ENCODE measurements around the gene ARL6IP1. TPM values are rescaled to one million over a fixed set of nuclear protein-coding genes. Genes with fewer than 3 reads are reported as not detected.
"Not testable (repeated sequence)": the region's sequence is repeated elsewhere in the genome, so short reads cannot be mapped to it uniquely, and the experiment has no call there.

ARL6IP1 gene
- total RNA-seq, 1 experiment from 2014 or later, result 119 TPM

DNA sequence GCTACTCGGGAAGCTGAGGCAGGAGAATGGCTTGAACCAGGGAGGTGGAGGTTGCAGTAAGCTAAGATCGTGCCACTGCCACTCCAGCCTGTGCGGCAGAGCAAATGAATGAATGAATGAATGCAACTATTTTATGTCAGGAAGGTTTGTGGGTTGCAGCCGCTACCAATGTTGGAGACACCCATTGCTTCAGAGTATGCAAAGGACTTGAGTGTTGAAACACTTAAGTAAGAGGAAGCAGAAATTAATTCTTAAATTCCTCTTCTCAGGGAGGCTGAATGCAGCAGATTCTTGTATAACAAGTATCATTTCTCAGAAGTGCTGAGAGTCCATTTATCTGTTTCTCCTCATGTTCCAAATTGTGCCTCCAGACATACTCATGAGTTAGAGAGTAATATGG lies 26.7 kb downstream of the ARL6IP1 start:
- in situ Hi-C loops (cut with HindIII; ENCODE audit: low sequenced_read_pairs); DNase-seq (ENCODE audit: low spot score): not testable (repeated sequence)

DNA sequence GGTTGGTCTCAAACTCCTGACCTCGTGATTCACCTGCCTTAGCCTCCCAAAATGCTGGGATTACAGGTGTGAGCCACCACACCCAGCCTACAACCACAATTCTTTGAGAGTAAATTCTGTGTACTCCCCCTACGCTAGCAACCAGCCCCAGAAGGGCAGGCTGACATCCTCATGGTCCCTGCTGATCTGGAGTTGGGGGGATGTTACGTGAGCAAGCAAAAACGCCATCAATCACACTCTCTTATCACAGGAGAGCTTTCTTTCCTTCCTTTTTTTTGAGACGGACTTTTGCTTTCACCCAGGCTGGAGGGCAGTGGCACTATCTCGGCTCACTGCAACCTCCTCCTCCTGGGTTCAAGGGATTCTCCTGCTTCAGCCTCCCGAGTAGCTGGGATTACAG lies 29.2 kb downstream of the ARL6IP1 start:
- in situ Hi-C loops (cut with HindIII; ENCODE audit: low sequenced_read_pairs); DNase-seq (ENCODE audit: low spot score): not testable (repeated sequence)

DNA sequence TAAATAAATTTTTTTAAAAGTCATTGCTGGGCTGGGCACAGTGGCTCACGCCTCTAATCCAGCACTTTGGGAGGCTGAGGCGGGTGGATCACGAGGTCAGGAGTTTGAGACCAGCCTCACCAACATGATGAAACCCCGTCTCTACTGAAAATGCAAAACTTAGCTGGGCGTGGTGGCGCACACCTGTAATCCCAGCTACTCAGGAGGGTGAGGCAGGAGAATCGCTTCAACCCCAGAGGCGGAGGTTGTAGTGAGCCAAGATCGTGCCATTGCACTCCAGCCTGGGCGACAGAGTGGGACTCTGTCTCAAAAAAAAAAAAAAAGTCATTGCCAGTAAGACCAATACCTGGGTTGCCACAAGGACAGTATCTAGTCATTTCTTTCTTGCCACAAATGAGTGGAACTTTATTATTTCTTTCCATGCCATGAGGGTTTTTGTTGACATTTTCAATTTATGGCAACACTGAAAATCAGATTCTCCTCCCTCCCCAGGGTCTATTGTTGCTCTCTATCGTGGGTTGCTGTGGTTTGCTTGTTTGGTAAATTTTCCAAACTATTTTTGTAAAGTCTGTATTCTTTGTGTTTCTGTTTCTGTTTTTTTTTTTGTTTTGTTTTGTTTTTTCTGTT lies 30.9 kb downstream of the ARL6IP1 start:
- in situ Hi-C loops (cut with HindIII; ENCODE audit: low sequenced_read_pairs), result not testable (repeated sequence)

DNA sequence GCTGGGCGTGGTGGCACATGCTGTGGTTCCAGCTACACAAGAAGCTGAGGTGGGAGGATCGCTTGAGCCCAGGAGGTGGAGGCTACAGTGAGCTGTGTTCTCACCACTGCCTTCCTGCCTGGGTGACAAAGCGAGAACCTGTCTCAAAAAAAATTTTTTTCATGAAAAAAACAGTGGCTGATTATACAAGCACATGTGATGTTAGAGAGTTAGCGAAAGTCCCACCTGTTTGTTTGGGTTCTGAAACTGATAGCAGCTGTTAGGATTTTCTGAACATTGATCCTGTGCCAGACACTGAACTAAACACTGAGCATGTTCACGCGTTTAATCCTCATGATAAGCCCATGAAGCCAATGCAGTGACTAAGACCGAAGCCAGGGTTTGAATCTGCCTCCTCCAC lies 34.1 kb downstream of the ARL6IP1 start:
- DNase-seq (ENCODE audit: low spot score); in situ Hi-C loops (cut with HindIII; ENCODE audit: low sequenced_read_pairs): not testable (repeated sequence)

More for the DNA sequence above, 30.9 kb downstream of the ARL6IP1 start:
- DNase-seq (ENCODE audit: low spot score), result not testable (repeated sequence)

DNA sequence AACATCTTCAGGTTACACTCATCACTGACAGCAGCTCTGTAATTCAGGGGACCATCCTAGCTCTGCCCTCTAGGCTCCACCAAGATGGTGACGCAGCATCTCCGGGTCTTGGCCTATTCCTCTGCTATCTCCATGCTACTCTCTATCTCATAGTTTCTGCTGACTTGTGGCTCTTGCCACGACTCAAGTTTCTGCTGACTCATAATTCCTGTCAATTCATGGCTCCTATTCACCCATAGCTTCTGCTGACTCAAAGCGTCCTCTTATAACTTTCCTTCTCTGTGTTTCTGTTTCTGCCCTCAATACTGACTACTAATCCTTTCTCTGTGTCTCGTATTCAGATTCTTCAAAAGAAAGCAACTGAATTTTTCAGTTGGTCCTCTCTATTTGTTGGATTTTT lies 38.6 kb downstream of the ARL6IP1 start:
- DNase-seq (ENCODE audit: low spot score); in situ Hi-C loops (cut with HindIII; ENCODE audit: low sequenced_read_pairs): not testable (repeated sequence)

DNA sequence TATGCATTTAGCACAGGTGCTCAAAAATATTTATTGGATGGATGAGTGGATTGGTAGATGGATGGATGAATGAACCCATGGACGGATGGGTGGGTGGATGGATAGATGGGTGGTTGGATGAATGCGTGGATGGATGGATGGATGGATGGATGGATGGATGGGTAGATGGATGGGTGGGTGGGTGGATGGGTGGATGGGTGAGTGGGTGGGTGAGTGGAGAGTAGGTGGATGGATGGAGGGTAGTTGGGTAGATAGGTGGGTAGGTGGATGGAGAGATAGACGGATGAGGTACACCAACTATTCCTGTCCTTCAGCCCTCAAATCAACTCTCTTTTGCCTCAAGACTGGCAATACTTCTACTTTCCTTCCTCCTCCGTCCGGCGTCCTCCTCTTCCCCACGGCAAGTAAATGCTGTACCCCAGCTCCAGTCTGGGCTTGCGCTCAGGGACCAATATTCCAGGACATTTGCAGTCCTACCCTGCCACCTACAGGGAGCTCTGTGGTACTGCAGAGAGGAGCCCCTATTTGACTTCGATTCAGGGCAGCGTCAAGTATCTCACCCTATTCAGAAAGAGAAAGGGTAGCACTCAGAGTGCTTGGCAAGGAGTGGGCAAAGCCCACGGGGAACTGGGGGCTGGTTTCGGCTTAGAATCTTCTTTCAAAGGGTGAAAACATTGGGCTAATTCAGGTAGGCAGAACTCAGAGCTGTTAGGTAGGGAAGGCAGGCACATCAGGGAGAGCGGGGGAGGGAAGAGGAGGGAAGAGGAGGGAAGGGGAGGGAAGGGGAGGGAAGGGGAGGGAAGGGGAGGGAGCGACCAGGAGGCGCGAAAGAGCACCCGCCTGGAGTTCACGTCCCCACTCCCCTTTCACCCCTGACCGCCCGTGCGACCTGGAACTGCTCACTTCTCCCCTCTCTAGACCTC lies 41.5 kb downstream of the ARL6IP1 start:
- peak; percentile 11 for DNase-seq (ENCODE audit: low spot score)
- in situ Hi-C loops (cut with HindIII; ENCODE audit: low sequenced_read_pairs), result not testable (repeated sequence)

DNA sequence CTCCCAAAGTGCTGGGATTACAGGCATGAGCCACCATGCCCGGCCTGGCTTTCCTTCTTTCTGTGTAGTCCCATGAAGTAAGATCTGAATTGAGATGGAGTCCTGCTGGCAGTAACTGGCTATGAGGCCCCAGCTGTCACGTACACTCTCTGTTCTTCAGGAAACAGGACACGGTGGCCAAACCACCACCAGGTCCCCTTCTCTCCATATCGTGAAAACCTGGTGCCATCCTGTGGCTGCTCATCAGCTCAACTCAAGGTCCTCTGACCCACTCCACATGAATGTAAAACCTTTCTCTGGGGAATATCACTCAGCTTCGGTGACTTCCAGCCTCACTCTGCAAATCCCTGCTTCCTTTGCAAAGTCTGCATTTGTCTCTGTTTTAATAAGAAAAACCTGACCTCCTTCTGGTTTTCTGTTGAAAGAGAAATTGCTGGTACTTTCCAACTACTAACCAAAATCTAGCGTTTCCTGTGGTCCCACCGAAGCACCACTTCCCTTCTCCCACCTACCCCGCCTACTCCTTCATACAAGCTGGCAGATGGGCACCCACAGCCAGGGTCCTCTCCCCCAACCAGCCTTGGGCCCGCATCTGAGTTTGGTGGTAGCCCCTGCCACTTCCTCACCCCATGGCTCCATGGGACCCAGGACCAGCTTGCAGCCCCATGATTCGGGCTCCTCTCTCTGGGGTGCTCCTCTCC lies 43.2 kb downstream of the ARL6IP1 start:
- in situ Hi-C loops (cut with HindIII; ENCODE audit: low sequenced_read_pairs); DNase-seq (ENCODE audit: low spot score): not testable (repeated sequence)

DNA sequence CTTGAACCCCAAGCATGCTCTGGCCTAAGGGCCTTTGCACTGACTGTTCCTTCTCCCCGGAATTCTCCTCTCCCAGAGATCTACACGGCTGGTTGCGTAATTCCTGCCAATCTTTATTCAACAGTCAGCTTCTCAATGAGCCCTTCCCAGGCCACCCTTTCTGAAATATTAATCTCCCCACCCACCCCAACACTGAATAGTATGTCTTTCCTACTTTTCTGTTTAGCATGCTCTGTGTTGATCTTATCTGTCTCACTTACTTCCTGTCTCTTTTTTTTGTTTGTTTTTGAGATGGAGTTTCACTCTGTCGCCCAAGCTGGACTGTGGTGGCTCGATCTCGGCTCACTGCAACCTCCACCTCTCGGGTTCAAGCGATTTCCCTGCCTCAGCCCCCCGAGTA lies 44.7 kb downstream of the ARL6IP1 start:
- DNase-seq (ENCODE audit: low spot score); in situ Hi-C loops (cut with HindIII; ENCODE audit: low sequenced_read_pairs): not testable (repeated sequence)

DNA sequence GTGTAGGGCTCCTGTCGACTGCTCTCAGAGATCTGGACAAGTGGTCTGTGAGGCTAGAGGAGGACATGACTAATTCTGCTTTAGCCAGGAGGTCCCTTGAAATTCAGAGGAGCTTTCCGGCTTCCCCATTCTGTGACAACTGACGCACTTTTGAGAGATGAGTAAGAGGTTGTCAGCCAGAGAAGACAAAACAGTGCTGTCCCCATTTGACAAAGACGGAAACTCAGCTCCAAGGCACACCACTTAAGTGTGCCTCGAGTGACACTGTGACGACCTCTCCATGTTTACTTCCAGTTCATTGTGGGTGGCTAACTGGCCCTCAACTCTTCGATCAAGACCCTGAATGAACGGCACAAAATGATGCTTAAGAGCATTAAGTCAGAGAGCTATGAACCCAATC lies 58.5 kb downstream of the ARL6IP1 start:
- DNase-seq (ENCODE audit: low spot score); in situ Hi-C loops (cut with HindIII; ENCODE audit: low sequenced_read_pairs): not testable (repeated sequence)

Other genes with a start within 250 kb of the ARL6IP1 start
- 66.1 and 109 TPM in 2 replicates for gene NOMO2, start 239.5 kb downstream of the ARL6IP1 start, total RNA-seq (2014; rRNA removed; shearing (Covaris generic))
- 1,175 and 2,046 TPM in 2 replicates for gene RPS15A, start 11.2 kb downstream of the ARL6IP1 start, total RNA-seq (2014; rRNA removed; shearing (Covaris generic))
- 12.7 and 27.2 TPM in 2 replicates for gene SMG1, start 124.9 kb upstream of the ARL6IP1 start, total RNA-seq (2014; rRNA removed; shearing (Covaris generic))
- 1.2 and 2.4 TPM in 2 replicates for gene TMC7, start 182.4 kb upstream of the ARL6IP1 start, total RNA-seq (2014; rRNA removed; shearing (Covaris generic))

All from G401 (cell line).